Ishikawa (cell line): ENCODE results near the gene DCN.

Experiments used
- CEBPB ChIP-seq: IDR thresholded peaks from 2 replicates; pipeline ENCODE4 v1.6.1; 2012
- CREB1 ChIP-seq: IDR thresholded peaks from 2 replicates; pipeline ENCODE4 v1.6.1; 2012; ENCODE audit warnings: low read depth
- EGR1 ChIP-seq: IDR thresholded peaks from 2 replicates; pipeline ENCODE4 v1.6.1; 2012
- EP300 ChIP-seq: IDR thresholded peaks from 2 replicates; pipeline ENCODE4 v1.6.1; 2012; ENCODE audit warnings: borderline replicate concordance
- FOXM1 ChIP-seq: IDR thresholded peaks from 2 replicates; pipeline ENCODE4 v1.6.1; 2012; ENCODE audit warnings: low read depth, borderline replicate concordance
- NFIC ChIP-seq: IDR thresholded peaks from 2 replicates; pipeline ENCODE4 v1.6.1; 2012
- RAD21 ChIP-seq: IDR thresholded peaks from 2 replicates; pipeline ENCODE4 v1.6.1; 2012; ENCODE audit warnings: low read depth
- TAF1 ChIP-seq: IDR thresholded peaks from 2 replicates; pipeline ENCODE4 v1.6.1; 2012; ENCODE audit warnings: low read depth, mild to moderate bottlenecking
- TCF12 ChIP-seq: IDR thresholded peaks from 2 replicates; pipeline ENCODE4 v1.6.1; 2012; ENCODE audit warnings: low read depth
- TEAD4 ChIP-seq: IDR thresholded peaks from 2 replicates; pipeline ENCODE4 v1.6.1; 2012
- YY1 ChIP-seq: IDR thresholded peaks from 2 replicates; pipeline ENCODE4 v1.6.1; 2012; ENCODE audit warnings: low read depth
- ZBTB7A ChIP-seq: IDR thresholded peaks from 2 replicates; pipeline ENCODE4 v1.6.1; 2012; ENCODE audit warnings: low read depth
- TF ChIP-seq, protein P1 (sequence below): IDR thresholded peaks from 2 replicates; pipeline ENCODE4 v1.6.1; 2012; ENCODE audit warnings: low read depth, mild to moderate bottlenecking
- TF ChIP-seq, protein P2 (sequence below): IDR thresholded peaks from 2 replicates; pipeline ENCODE4 v1.6.1; 2012
- TF ChIP-seq, protein P3 (sequence below): IDR thresholded peaks from 2 replicates; pipeline ENCODE4 v1.6.1; 2012

DCN gene

DNA sequence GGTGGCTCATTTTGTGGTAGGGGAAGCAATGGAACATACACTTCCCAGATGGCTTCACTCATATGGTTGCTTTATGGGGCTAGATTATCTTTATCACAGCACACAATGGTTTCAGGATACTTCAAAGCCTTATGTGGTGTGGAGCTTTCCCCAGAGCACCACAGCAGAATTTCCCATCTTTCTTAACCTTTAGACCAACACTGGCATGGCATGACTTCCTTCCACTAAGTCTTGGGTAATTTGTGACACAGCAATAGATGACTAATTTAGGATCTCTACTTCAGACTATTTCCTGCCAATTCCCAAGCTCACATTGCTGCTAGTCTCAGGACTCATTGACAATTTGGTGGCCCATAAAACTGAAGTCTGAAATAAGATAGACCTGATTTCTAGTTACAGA lies 36.9 kb upstream of the DCN start:
- TF ChIP-seq YY1 (no peak), CREB1 (no peak), EP300 (no peak)
- TF ChIP-seq, protein P1, sequence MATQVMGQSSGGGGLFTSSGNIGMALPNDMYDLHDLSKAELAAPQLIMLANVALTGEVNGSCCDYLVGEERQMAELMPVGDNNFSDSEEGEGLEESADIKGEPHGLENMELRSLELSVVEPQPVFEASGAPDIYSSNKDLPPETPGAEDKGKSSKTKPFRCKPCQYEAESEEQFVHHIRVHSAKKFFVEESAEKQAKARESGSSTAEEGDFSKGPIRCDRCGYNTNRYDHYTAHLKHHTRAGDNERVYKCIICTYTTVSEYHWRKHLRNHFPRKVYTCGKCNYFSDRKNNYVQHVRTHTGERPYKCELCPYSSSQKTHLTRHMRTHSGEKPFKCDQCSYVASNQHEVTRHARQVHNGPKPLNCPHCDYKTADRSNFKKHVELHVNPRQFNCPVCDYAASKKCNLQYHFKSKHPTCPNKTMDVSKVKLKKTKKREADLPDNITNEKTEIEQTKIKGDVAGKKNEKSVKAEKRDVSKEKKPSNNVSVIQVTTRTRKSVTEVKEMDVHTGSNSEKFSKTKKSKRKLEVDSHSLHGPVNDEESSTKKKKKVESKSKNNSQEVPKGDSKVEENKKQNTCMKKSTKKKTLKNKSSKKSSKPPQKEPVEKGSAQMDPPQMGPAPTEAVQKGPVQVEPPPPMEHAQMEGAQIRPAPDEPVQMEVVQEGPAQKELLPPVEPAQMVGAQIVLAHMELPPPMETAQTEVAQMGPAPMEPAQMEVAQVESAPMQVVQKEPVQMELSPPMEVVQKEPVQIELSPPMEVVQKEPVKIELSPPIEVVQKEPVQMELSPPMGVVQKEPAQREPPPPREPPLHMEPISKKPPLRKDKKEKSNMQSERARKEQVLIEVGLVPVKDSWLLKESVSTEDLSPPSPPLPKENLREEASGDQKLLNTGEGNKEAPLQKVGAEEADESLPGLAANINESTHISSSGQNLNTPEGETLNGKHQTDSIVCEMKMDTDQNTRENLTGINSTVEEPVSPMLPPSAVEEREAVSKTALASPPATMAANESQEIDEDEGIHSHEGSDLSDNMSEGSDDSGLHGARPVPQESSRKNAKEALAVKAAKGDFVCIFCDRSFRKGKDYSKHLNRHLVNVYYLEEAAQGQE, result no peak
- TF ChIP-seq, protein P2, sequence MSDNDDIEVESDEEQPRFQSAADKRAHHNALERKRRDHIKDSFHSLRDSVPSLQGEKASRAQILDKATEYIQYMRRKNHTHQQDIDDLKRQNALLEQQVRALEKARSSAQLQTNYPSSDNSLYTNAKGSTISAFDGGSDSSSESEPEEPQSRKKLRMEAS, result no peak

DNA sequence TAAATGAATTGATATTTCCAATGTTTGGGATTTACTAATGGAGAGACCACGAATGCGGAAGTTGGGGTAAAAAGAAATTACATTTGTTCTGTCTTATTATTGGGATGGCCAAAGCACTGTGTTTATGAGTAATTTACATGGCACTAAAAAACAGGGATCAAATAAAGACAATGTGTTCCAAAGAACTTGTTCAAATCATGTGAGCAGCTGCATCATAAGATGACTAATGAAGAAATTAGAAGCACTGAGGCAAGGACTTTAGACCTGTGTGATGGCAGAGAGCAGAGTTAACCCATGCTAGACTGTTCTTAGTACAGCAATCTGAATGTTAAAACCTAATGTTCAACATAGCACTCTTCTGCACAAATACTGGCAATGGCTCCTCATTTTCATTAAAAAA lies 34.3 kb upstream of the DCN start:
- TF ChIP-seq EP300, result no peak
- no peak for TF ChIP-seq CEBPB
- no peak for TF ChIP-seq CREB1
- TF ChIP-seq NFIC, result no peak
- no peak for TF ChIP-seq EGR1
- TF ChIP-seq, protein P1, result no peak
- no peak for TF ChIP-seq YY1
- TF ChIP-seq, protein P3, sequence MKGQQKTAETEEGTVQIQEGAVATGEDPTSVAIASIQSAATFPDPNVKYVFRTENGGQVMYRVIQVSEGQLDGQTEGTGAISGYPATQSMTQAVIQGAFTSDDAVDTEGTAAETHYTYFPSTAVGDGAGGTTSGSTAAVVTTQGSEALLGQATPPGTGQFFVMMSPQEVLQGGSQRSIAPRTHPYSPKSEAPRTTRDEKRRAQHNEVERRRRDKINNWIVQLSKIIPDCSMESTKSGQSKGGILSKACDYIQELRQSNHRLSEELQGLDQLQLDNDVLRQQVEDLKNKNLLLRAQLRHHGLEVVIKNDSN, result no peak
- TF ChIP-seq TEAD4, result no peak
- TF ChIP-seq, protein P2, result no peak

DNA sequence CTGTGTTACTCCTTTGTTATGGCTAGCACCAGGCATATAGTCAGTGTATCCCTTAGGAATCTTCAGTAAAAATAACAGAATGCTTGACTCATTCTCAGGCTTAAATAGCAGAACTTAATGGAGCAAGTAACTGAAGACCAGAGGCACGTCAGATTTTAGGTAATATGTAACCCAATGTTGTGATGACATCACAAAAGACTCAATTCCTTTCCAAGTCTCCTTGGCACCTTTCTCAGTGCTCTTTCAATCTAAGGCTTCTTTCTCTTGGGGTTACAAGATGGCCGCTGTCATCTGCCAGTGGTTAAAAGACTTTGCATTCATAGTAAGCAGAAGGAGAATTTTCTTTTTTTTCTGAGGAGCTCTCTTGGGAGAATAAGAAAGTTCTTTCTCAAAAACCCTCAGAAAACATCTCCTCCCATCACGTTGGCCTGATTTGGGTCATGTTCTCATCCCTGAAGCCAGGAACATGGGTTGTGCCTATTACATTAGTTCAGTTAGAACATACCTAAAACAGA lies 33.4 kb upstream of the DCN start:
- no peak for TF ChIP-seq TEAD4
- TF ChIP-seq EP300, result no peak
- no peak for TF ChIP-seq CREB1
- TF ChIP-seq, protein P2, result no peak
- TF ChIP-seq FOXM1, result no peak
- TF ChIP-seq RAD21, result no peak
- TF ChIP-seq NFIC, result no peak
- no peak for TF ChIP-seq TCF12
- no peak for TF ChIP-seq EGR1
- TF ChIP-seq TAF1, result no peak
- no peak for TF ChIP-seq ZBTB7A
- TF ChIP-seq, protein P1, result no peak

DNA sequence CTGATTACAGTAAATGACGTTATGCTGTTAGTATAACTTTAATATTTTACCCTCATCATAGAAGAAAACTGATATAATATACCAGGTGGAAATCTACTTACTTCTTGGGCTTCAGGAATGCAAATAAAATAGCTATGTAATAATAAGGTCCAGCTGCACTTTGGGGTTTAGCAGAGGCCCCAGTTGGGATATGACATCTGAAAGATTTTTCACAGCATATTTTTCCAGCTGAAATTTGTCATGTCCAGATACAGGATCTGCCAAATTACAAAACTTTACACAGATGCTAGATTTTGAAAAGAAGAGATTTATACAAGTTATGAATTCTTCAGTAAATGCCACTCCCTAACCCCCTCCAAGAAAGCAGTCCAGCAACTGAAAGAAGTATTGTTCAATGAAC lies 29.2 kb upstream of the DCN start:
- TF ChIP-seq, protein P1, result no peak
- no peak for TF ChIP-seq RAD21
- TF ChIP-seq EP300, result no peak
- TF ChIP-seq, protein P2, result no peak
